Heart right ventricle (tissue), 16 donors: ENCODE data around the gene RAB34. TPM values are rescaled to one million over a fixed set of nuclear protein-coding genes. Genes with fewer than 3 reads are reported as not detected.

Experiments used
- ATAC-seq, 8 donors: fragments of 200-7000 bp; cut with Tn5 transposase; one replicate each; pipeline ENCODE4 v1.9.1; 2020; ENCODE audit warnings: mild to moderate bottlenecking in 8 of 8, moderate library complexity in 8 of 8, moderate number of reproducible peaks in 1 of 8
- DNase-seq, 2 donors: peaks; one replicate each; pipeline ENCODE4 v3.0.0-alpha.2; 2020
- H3K27ac ChIP-seq, 10 donors: fragments of 200-600 bp; sonication (generic) in 2 of 10; one replicate each; pipeline versions ENCODE4 v1.5.0 to v1.8.0; 2020 to 2022; ENCODE audit warnings: mild to moderate bottlenecking in 3 of 10
- H3K27me3 ChIP-seq, 7 donors: fragments of 200-600 bp; one replicate each; pipeline ENCODE4 v1.8.0; 2021 to 2022; ENCODE audit warnings: mild to moderate bottlenecking in 2 of 7
- H3K36me3 ChIP-seq, 9 donors: fragments of 200-600 bp; sonication (generic) in 1 of 9; one replicate each; pipeline versions ENCODE4 v1.5.0 to v1.8.0; 2020 to 2022; ENCODE audit warnings: mild to moderate bottlenecking in 2 of 9
- H3K4me1 ChIP-seq, 9 donors: fragments of 200-600 bp; sonication (generic) in 1 of 9; one replicate each; pipeline versions ENCODE4 v1.5.0 to v1.8.0; 2020 to 2022; ENCODE audit warnings: mild to moderate bottlenecking in 4 of 9
- H3K4me3 ChIP-seq, 10 donors: fragments of 200-600 bp; sonication (generic) in 2 of 10; one replicate each; pipeline versions ENCODE4 v1.5.0 to v1.8.0; 2020 to 2022; ENCODE audit warnings: mild to moderate bottlenecking in 7 of 10, moderate library complexity in 2 of 10
- H3K9me3 ChIP-seq, 11 donors: fragments of 200-600 bp in 10 of 11; sonication (generic) in 2 of 11; one replicate each; pipeline versions ENCODE4 v1.5.0 to v1.8.0; 2013 to 2022; ENCODE audit warnings: mild to moderate bottlenecking in 2 of 11, control low read depth in 1 of 11, moderate library complexity in 1 of 11
- CTCF ChIP-seq, 9 donors: fragments of 200-600 bp; sonication (generic) in 2 of 9; IDR thresholded peaks; one replicate each; pipeline versions ENCODE4 v1.5.0 to v1.8.0; 2021 to 2022; ENCODE audit warnings: antibody characterized with exemption in 9 of 9, mild to moderate bottlenecking in 5 of 9, moderate library complexity in 1 of 9
- WGBS, 2 donors: extraction: QIAGEN DNeasy Blood & Tissue Kit; methylation state at CpG; one replicate each; pipeline ENCODE4 v1.1.7; 2013; ENCODE audit warnings: inconsistent platforms in 1 of 2; 5-methylcytosine and 5-hydroxymethylcytosine counted together
- intact Hi-C, 10 donors: fragments of 100-400 bp; cut with DNase I; formaldehyde crosslinking; loops; one replicate each; pipeline versions ENCODE4 v1.11.1 to v1.14.2; 2022
- polyA plus RNA-seq, 2 donors: library from polyadenylated mRNA; stranded (reverse); fragments of 200-250 nt; gene quantifications; one replicate each; pipeline ENCODE4 v1.2.3, GENCODE V29; 2013
- total RNA-seq, 10 donors: library from RNA; stranded (reverse); fragmentation: NEBNext Ultra II Directional in 3 of 10; extraction: Animal tissue kit (Norgen Biotek cat#: 25700) in 3 of 10; gene quantifications; one replicate each; pipeline versions ENCODE4 v1.2.1 to v1.2.4, GENCODE V29; 2021 to 2023
- donor health status: Arrhythmogenic right ventricular cardiomyopathy.
- donor health status: ischemic (EF 13 %, LVEDD 7.1; RV severe dilation, severe dysfunction).
- donor health status: healthy with polysubstance abuse.
- donor health status: DM: no; HTN: yes; CAD: no.
- donor health status: DM: no; HTN: no; CAD: no.
- donor health status: ischemic (EF 25% LVEDD 6.9; RV normal size, moderate dysfunction).
- donor health status: ischemic (EF 25% LVEDD 5.7; RV mildly dilated, moderate dysfunction).
- donor health status: healthy.
- donor health status: DM: yes; HTN: yes; CAD: no.
- donor health status: Ischemic cardiomyopathy.
- donor health status: ischemic (EF 35%, LVEDD 5.7; RV mildly dilated, moderate dysfunction).
- donor health status: nonischemic (EF 11% LVEDD 7.7; RV severe dilation, severe dysfunction).
- donor health status: DM: yes; HTN: yes; CAD: no.
- donor health status: PGD.
- donor health status: ischemic (EF 29% LVEDD 5.4; RV normal size, mild dysfunction).
- donor health status: nonischemic (EF 23%, LVEDD 6.1; RV moderate dilation, normal function).

RAB34 gene
- total and polyA plus RNA-seq, 12 donors = 7.0 to 37.3 (median 11.8) TPM

DNA sequence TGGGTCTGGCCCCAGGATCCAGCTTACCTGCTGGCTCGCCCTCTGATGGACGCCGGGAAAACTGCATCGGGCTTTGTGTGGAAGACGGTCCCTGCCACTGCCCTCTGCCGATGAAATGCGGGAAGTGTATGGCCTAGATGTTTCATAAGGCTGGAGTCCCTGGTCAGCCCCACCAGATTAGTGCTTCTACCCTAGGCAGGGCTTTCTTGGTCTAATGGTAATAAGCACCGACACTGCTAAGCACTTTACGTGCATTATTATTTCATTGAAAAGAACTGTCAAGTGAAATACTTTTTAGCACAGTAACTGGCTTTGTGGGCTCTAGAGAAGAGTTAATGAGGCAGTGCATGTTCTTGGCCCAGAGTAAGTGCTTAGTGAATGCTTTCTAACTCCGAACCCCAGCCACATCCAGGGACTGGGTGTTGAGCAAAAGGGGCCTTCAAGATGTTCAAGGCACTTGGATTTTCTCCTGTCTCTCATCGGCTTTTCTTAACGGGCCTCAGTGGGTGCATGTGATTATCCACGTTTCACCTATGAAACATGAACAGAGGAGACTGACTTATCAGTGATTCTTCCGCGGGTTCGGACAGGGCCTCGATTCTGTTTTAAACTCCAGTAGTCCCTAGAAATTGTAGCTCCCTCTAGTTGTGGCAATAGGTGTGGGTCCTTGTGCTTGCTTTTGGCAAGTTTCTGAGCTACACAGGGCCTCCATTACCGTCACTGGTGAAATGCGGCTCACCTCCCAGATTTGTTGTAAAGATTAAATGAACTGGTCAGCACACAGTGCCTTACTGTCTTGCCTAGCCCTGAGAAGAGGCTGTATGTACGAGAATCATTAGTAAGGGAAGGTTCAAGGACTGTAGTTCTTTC is 32.7 kb upstream of the RAB34 start:
- Histone ChIP-seq H3K9me3 (no peaks in the 10 kb centered on the region), H3K4me1 (peaks cover 0 to 35% (median 28%) of the 10 kb centered on the region in 9 donors), H3K4me3 (no peak overlapping the region), H3K36me3 (peaks cover 0 to 40% (median 0%) of the 10 kb centered on the region in 9 donors), H3K27me3 (peaks cover 0 to under 1% (median 0%) of the 10 kb centered on the region in 7 donors), H3K27ac (peak overlapping the region in 1 of 10 donors; percentile 28)
- ATAC-seq = peak; percentile 69 to 87 (median 80)
- intact Hi-C loops = loop anchor here in 6 of 10 donors (1.0 kb wide), 2 partner anchors 23 to 24 kb away; partner anchors contain the start of gene TLCD1 (in 3 of the 6)
- 36 to 42% methylated on average over 20 of the region's 20 CpGs for WGBS, 2 donors
- peak; percentile 91 to 93 for DNase-seq
- TF ChIP-seq CTCF (IDR thresholded peaks at IDR 0.05) = peak; percentile 98 to 100 (median 100)

DNA sequence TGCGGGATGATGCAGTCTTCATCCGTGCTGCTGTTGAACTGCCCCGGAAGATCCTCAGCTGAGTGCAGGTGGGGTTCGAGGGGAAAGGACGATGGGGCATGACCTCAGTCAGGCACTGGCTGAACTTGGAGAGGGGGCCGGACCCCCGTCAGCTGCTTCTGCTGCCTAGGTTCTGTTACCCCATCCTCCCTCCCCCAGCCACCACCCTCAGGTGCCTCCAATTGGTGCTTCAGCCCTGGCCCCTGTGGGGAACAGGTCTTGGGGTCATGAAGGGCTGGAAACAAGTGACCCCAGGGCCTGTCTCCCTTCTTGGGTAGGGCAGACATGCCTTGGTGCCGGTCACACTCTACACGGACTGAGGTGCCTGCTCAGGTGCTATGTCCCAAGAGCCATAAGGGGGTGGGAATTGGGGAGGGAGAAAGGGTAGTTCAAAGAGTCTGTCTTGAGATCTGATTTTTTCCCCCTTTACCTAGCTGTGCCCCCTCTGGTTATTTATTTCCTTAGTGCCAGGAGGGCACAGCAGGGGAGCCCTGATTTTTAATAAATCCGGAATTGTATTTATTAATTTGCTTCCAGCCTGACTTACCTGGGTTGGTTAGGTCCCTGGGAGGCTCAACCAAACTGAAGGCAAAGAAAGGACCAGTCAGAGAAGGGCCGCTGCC is 32.0 kb upstream of the RAB34 start:
- 61 to 64% methylated on average over 11 of the region's 11 CpGs for WGBS, 2 donors
- peaks cover 0 to 40% (median 0%) of the 10 kb centered on the region in 9 donors for H3K36me3 ChIP-seq
- no peak overlapping the region for H3K4me3 ChIP-seq
- H3K27ac ChIP-seq = no peak overlapping the region
- no peak for TF ChIP-seq CTCF (IDR thresholded peaks at IDR 0.05)
- intact Hi-C loops = loop anchor here in 7 of 10 donors (1.0 kb wide), 2 partner anchors 22 to 23 kb away; partner anchors contain the start of gene TLCD1 (in 3 of the 7)
- peak in 2 of 8 donors; percentile 1 to 3 for ATAC-seq
- H3K27me3 ChIP-seq = peaks cover 0 to 5% (median 0%) of the 10 kb centered on the region in 7 donors
- no peaks in the 10 kb centered on the region for H3K9me3 ChIP-seq
- peaks cover 6 to 42% (median 36%) of the 10 kb centered on the region in 9 donors for H3K4me1 ChIP-seq
- no peak for DNase-seq

- WGBS, 2 donors = 67 to 72% methylated on average over 18 of the region's 18 CpGs
- Histone ChIP-seq H3K9me3 (no peaks in the 10 kb centered on the region), H3K36me3 (peaks cover 0 to 40% (median 0%) of the 10 kb centered on the region in 9 donors), H3K4me1 (peaks cover 6 to 49% (median 42%) of the 10 kb centered on the region in 9 donors), H3K4me3 (no peak overlapping the region), H3K27ac (no peak overlapping the region), H3K27me3 (peaks cover 0 to 5% (median 0%) of the 10 kb centered on the region in 7 donors)
- DNase-seq (no peak), ATAC-seq (no peak)
- intact Hi-C loops = loop anchor here in 1 of 10 donors (1.0 kb wide), 1 partner anchor 22 kb away; no protein-coding TSS in a partner anchor
- TF ChIP-seq CTCF (IDR thresholded peaks at IDR 0.05) = no peak
These were observed 31.3 kb upstream of the RAB34 start for GRCh38 chr17:28748852-28749515.
